Keratinocyte (primary cell): Measurements from ENCODE around the gene BICD2. TPM values are rescaled to one million over a fixed set of nuclear protein-coding genes. Genes with fewer than 3 reads are reported as not detected.

Experiments
- DNase-seq: peaks from one replicate; pipeline ENCODE4 v3.0.0-alpha.2; 2011; ENCODE audit warnings: low read depth, missing footprints, low spot score
- FAIRE-seq: peaks from 2 replicates; lab custom pipeline; 2011; peaks lifted over from hg19 to GRCh38; lab: Jason Lieb, UNC
- H2AFZ ChIP-seq: 2 replicates; pipeline ENCODE4 v1.6.0; 2012; ENCODE audit warnings: low read length, control low read depth, inconsistent platforms; ENCODE audit not compliant: control insufficient read depth
- H3K27ac ChIP-seq: 2 replicates; pipeline ENCODE4 v1.5.1; 2011; ENCODE audit warnings: low read length; ENCODE audit not compliant: control insufficient read depth, insufficient read depth
- H3K27me3 ChIP-seq: 3 replicates; pipeline ENCODE4 v1.6.0; 2011; ENCODE audit warnings: low read length; ENCODE audit not compliant: control insufficient read depth, insufficient read depth; ENCODE audit errors: extremely low read depth
- H3K36me3 ChIP-seq, 2 experiments: 2 replicates in 1 of 2; 3 replicates in 1 of 2; pipeline ENCODE4 v1.5.1; 2011; ENCODE audit warnings: low read length in 2 of 2, mild to moderate bottlenecking in 1 of 2; ENCODE audit not compliant: control insufficient read depth in 2 of 2, insufficient read depth in 2 of 2; ENCODE audit errors: extremely low read depth in 1 of 2
- H3K4me1 ChIP-seq: 3 replicates; pipeline ENCODE4 v1.5.1; 2011; ENCODE audit warnings: low read length; ENCODE audit not compliant: control insufficient read depth, insufficient read depth; ENCODE audit errors: extremely low read depth
- H3K4me2 ChIP-seq: 3 replicates; pipeline ENCODE4 v1.6.0; 2011; ENCODE audit warnings: low read depth, low read length; ENCODE audit not compliant: control insufficient read depth, insufficient read depth; ENCODE audit errors: extremely low read depth
- H3K4me3 ChIP-seq, 3 experiments: fragments of 200-600 bp in 1 of 3; sonication (generic) in 1 of 3; 2 replicates in 2 of 3; 3 replicates in 1 of 3; pipeline ENCODE4 v1.5.1; 2011 to 2016; ENCODE audit warnings: low read length in 3 of 3, mild to moderate bottlenecking in 3 of 3, control low read depth in 2 of 3, inconsistent platforms in 1 of 3, low read depth in 1 of 3, mixed read lengths in 1 of 3, mixed run types in 1 of 3, moderate library complexity in 1 of 3; ENCODE audit not compliant: control insufficient read depth in 2 of 3, insufficient read depth in 2 of 3; ENCODE audit errors: extremely low read depth in 1 of 3
- H3K79me2 ChIP-seq: 2 replicates; pipeline ENCODE4 v1.6.0; 2012; ENCODE audit warnings: low read length; ENCODE audit not compliant: control insufficient read depth, insufficient read depth
- H3K9ac ChIP-seq: 3 replicates; pipeline ENCODE4 v1.6.0; 2011; ENCODE audit warnings: low read length; ENCODE audit not compliant: control insufficient read depth, insufficient read depth; ENCODE audit errors: extremely low read depth
- H3K9me1 ChIP-seq: 3 replicates; pipeline ENCODE4 v1.6.0; 2011; ENCODE audit warnings: low read length; ENCODE audit not compliant: control insufficient read depth, insufficient read depth; ENCODE audit errors: extremely low read depth
- H3K9me3 ChIP-seq: 2 replicates; pipeline ENCODE4 v1.5.1; 2012; ENCODE audit warnings: low read depth, low read length; ENCODE audit not compliant: control insufficient read depth
- H4K20me1 ChIP-seq: 3 replicates; pipeline ENCODE4 v1.6.0; 2011; ENCODE audit warnings: low read length; ENCODE audit not compliant: control insufficient read depth, insufficient read depth; ENCODE audit errors: extremely low read depth
- EZH2 ChIP-seq: IDR thresholded peaks from one replicate; pipeline ENCODE4 v1.6.1; 2012; ENCODE audit warnings: inconsistent platforms, mild to moderate bottlenecking, low read length, moderate library complexity
- dilution Hi-C: fragments of 300-500 bp; cut with MboI; formaldehyde crosslinking; loops from one replicate; pipeline ENCODE4 v1.7.0; 2020; ENCODE audit warnings: low sequenced_read_pairs; ENCODE audit not compliant: extremely low pct_ligation_motif_present
- polyA plus RNA-seq, 5 experiments: library from polyadenylated mRNA; depleted of rRNA in 3 of 5; stranded (reverse) in 3 of 5; stranded (forward) in 1 of 5; unstranded in 1 of 5; fragments of >200 nt; gene quantifications; 1 replicate in 1 of 5; 2 replicates in 3 of 5; 3 replicates in 1 of 5; pipeline versions ENCODE4 v1.2.1 to v1.2.3, GENCODE V29; 2011 to 2012; ENCODE audit warnings: missing spikeins in 2 of 5, low read depth in 1 of 5, low replicate concordance in 1 of 5
- TF ChIP-seq, protein P1 (sequence below), 3 experiments: IDR thresholded peaks in 1 of 3; conservative IDR thresholded peaks in 1 of 3; optimal IDR thresholded peaks in 1 of 3; 2 replicates in 2 of 3; 3 replicates in 1 of 3; pipeline versions ENCODE3 to v1.5.1; 2011; ENCODE audit warnings: low read length in 3 of 3, mild to moderate bottlenecking in 3 of 3, moderate library complexity in 2 of 3, control low read depth in 1 of 3, inconsistent platforms in 1 of 3; ENCODE audit not compliant: insufficient read depth in 2 of 3; ENCODE audit errors: extremely low read depth in 1 of 3

BICD2 gene
- polyA plus RNA-seq, 1 donor (not counting 4 experiments of a cell fraction or from before 2014, with no cell fraction given): 41.9 TPM

DNA sequence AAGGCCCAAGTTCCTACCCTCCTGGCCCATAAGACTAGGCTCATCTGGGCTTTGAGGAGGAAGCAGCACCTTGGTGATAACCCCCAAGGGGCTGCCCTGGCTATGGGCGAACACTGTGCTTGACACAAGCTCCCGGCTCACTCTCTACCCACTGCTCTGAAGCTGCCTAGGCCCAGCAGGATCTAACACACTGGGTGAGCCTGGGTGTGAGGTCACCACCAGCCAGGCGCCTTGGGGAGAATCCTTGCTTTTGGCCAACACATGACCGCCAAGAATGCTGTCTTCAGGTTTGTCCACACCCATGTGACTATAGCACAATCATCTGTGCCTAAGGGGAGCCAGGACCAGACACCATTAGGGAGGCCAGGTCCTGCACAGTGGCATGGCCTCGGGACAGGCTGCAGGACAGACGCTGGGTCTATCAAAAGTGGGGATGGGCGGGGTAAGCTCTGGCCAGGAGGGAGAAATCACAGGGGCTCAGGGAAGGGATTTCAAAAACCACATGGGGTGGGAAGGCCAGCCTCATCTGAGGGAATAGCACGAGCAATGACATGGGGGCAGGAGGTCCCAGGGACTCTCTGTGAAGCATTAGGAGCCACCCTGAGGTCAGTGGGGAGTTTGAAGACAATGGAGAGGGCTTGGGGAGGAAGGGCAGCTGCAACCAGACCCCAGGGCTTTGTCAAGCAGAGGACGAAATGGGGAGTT lies 29.6 kb downstream of the BICD2 start:
- Histone ChIP-seq H3K27ac (peak overlapping the region; percentile 45), H3K4me1 (peaks cover 52% of the 10 kb centered on the region), H4K20me1 (peaks cover 18% of the 10 kb centered on the region)

GRCh38 chr9:92730897-92731296 lies 33.7 kb downstream of the BICD2 start:
- FAIRE-seq: no peak
- H3K9ac ChIP-seq: no peak overlapping the region

More for the DNA sequence above, 29.6 kb downstream of the BICD2 start:
- H3K36me3 ChIP-seq: peaks cover 0 to 5% of the 10 kb centered on the region in 2 experiments
- H3K4me3 ChIP-seq: no peak overlapping the region
- DNase-seq (no peak), FAIRE-seq (peak; percentile 46)
- dilution Hi-C loops: no loop called here
- TF ChIP-seq, protein P1, sequence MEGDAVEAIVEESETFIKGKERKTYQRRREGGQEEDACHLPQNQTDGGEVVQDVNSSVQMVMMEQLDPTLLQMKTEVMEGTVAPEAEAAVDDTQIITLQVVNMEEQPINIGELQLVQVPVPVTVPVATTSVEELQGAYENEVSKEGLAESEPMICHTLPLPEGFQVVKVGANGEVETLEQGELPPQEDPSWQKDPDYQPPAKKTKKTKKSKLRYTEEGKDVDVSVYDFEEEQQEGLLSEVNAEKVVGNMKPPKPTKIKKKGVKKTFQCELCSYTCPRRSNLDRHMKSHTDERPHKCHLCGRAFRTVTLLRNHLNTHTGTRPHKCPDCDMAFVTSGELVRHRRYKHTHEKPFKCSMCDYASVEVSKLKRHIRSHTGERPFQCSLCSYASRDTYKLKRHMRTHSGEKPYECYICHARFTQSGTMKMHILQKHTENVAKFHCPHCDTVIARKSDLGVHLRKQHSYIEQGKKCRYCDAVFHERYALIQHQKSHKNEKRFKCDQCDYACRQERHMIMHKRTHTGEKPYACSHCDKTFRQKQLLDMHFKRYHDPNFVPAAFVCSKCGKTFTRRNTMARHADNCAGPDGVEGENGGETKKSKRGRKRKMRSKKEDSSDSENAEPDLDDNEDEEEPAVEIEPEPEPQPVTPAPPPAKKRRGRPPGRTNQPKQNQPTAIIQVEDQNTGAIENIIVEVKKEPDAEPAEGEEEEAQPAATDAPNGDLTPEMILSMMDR (optimal IDR thresholded peaks at IDR 0.05 in 1 of 3, IDR thresholded peaks at IDR 0.05 in 1 of 3, conservative IDR thresholded peaks at IDR 0.05 in 1 of 3; ENCODE audit: extremely low read depth in 1 of 3, insufficient read depth in 2 of 3, low read length in 3 of 3): no peak
- no peak for TF ChIP-seq EZH2
- peaks cover 92% of the 10 kb centered on the region for H3K79me2 ChIP-seq
- no peaks in the 10 kb centered on the region for H3K27me3 ChIP-seq
- no peak overlapping the region for H3K9ac ChIP-seq
- no peak overlapping the region for H2AFZ ChIP-seq
- H3K9me3 ChIP-seq: no peaks in the 10 kb centered on the region
- no peak overlapping the region for H3K4me2 ChIP-seq
- H3K9me1 ChIP-seq: peaks cover 17% of the 10 kb centered on the region

More at GRCh38 chr9:92730897-92731296, 33.7 kb downstream of the BICD2 start:
- Histone ChIP-seq H3K27ac (no peak overlapping the region), H3K79me2 (peaks cover 96% of the 10 kb centered on the region), H3K9me1 (peaks cover 5% of the 10 kb centered on the region), H4K20me1 (peaks cover 4% of the 10 kb centered on the region), H3K4me1 (peaks cover 27% of the 10 kb centered on the region), H3K9me3 (no peaks in the 10 kb centered on the region), H3K36me3 (peaks cover 28 to 33% of the 10 kb centered on the region in 2 experiments), H3K4me3 (no peak overlapping the region), H3K4me2 (no peak overlapping the region), H2AFZ (no peak overlapping the region), H3K27me3 (no peaks in the 10 kb centered on the region)
- no peak for TF ChIP-seq EZH2
- TF ChIP-seq, protein P1 (optimal IDR thresholded peaks at IDR 0.05 in 1 of 3, IDR thresholded peaks at IDR 0.05 in 1 of 3, conservative IDR thresholded peaks at IDR 0.05 in 1 of 3; ENCODE audit: extremely low read depth in 1 of 3, insufficient read depth in 2 of 3, low read length in 3 of 3): no peak
- DNase-seq: no peak
- dilution Hi-C loops: no loop called here
